Fibroblast of mammary gland (primary cell): ENCODE data around the gene CAST.

Experiments used
- DNase-seq: peaks from one replicate; pipeline ENCODE4 v3.0.0-alpha.2; 2010; ENCODE audit warnings: low read depth
- H3K4me3 ChIP-seq: 2 replicates; pipeline ENCODE4 v1.5.1; 2011; ENCODE audit warnings: low read depth, mild to moderate bottlenecking, low read length, moderate library complexity; ENCODE audit not compliant: control insufficient read depth
- TF ChIP-seq, protein P1 (sequence below): conservative IDR thresholded peaks from 2 replicates; pipeline ENCODE4 v1.5.1; 2011; ENCODE audit warnings: low read depth, low read length, inconsistent platforms; ENCODE audit not compliant: control insufficient read depth, insufficient read depth

CAST gene

GRCh38 chr5:96651948-96652753, 10.0 kb upstream of the CAST start:
- TF ChIP-seq, protein P1, sequence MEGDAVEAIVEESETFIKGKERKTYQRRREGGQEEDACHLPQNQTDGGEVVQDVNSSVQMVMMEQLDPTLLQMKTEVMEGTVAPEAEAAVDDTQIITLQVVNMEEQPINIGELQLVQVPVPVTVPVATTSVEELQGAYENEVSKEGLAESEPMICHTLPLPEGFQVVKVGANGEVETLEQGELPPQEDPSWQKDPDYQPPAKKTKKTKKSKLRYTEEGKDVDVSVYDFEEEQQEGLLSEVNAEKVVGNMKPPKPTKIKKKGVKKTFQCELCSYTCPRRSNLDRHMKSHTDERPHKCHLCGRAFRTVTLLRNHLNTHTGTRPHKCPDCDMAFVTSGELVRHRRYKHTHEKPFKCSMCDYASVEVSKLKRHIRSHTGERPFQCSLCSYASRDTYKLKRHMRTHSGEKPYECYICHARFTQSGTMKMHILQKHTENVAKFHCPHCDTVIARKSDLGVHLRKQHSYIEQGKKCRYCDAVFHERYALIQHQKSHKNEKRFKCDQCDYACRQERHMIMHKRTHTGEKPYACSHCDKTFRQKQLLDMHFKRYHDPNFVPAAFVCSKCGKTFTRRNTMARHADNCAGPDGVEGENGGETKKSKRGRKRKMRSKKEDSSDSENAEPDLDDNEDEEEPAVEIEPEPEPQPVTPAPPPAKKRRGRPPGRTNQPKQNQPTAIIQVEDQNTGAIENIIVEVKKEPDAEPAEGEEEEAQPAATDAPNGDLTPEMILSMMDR, result peak; percentile 46
- no peak for DNase-seq
- H3K4me3 ChIP-seq, result no peak overlapping the region

DNA sequence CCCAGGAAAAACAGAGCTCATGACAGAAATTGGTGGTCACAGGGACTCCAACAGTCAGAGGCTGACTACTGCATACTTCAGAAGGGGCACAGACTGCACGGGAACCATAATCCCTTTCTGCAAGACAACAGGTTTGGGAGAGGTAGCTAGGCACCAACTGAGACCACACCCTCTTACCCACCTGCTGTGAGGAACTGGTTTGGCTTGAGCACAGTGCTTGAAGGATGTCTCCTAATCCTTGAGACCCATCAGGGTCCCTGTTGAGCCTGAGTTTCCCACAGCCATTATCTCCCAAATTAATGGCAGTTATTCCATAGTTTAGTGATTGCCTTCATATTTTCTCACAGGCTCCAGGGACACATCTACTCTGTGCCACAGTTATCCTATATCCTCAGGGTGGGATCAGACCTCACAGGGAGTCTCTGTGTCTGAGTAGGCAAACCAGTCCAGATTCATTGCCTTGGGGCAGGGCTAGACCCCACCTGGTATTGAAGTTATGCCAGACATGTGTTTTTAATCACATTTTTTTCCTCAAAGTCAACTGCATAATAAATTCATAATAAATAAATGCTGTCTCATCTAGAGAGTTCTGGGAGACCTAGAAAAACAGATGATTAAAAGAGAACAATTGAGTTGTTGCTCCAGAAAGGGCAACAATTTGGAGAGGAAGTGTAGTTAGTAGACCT, 9.3 kb upstream of the CAST start:
- DNase-seq, result peak; percentile 70
- no peak overlapping the region for H3K4me3 ChIP-seq
- TF ChIP-seq, protein P1, result no peak

DNA sequence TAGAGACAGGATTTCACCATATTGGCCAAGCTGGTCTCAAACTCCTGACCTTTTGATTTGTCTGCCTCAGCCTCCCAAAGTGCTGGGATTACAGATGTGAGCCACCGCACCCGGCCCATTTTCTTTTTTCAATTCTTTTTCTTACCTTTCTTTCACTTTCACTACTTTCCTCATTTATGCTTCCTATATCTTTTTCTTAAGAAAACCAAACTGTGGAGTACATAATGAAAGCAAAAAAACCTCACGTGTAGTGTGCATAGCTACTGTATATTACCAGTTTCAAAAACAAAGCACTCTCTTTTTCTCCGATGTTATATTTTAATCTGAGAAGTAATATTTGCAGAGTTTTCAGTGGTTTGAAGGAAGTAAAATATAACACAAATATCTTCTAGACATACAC, 8.0 kb upstream of the CAST start:
- DNase-seq, result no peak
- TF ChIP-seq, protein P1, result no peak
- no peak overlapping the region for H3K4me3 ChIP-seq

DNA sequence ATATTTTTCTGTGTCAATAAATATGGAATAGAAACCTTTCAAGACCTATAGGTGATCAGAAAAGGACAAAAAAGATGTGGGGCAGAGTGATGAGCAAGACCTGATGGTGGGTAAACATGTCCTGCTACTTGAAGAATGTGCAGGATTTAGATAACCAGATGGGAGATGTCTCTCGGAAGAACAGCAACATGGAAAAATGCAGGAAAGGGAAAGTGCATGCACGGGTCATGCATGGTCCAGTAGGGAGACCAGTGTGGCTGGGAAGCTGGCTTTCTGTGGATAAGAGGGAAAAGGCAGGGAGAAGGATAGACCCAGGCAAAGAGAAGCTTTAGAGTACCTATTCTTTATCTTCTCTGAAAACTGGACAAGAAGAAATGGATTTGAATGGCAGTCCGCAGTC, 7.1 kb upstream of the CAST start:
- no peak overlapping the region for H3K4me3 ChIP-seq
- no peak for DNase-seq
- TF ChIP-seq, protein P1, result no peak

DNA sequence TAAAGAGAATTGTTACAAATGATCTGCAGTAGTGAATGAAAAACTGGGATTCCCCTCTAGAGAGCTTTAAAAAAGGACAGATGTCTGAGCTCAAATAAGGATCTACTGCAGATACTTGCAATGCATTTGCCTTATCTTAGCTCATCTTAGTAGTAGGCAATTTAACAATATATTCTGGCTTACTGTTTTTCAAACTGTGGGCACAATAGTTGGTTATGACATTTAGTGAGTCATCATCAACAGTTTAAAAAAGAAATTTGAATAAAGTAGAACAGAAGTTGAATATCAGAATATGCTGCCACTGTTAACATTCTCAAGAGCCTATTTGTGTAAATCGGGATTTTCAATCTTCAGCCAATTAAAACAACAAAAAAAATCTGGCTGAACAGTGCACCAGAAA, 6.7 kb upstream of the CAST start:
- TF ChIP-seq, protein P1, result no peak
- DNase-seq, result peak; percentile 67
- H3K4me3 ChIP-seq, result no peak overlapping the region

GRCh38 chr5:96657068-96657467, 5.1 kb upstream of the CAST start:
- peak; percentile 96 for DNase-seq
- no peak overlapping the region for H3K4me3 ChIP-seq
- TF ChIP-seq, protein P1, result no peak
